H1 (cell line): ENCODE results near the gene ARMS2. TPM values are rescaled to one million over a fixed set of nuclear protein-coding genes. Genes with fewer than 3 reads are reported as not detected.
A peak's percentile ranks its signal among the peaks of the same experiment; 100 is the strongest.

Experiments used
- CTCF ChIA-PET: fragments of 300-600 bp; sonication (Branson Sonifier 250); formaldehyde crosslinking; loops from one replicate; lab custom pipeline; 2021; ENCODE audit not compliant: partially characterized antibody; lab: Charles Lee
- POLR2A ChIA-PET: fragments of 300-600 bp; sonication (Branson Sonifier 250); formaldehyde crosslinking; loops from one replicate; lab custom pipeline; 2021; ENCODE audit warnings: inconsistent platforms; ENCODE audit not compliant: partially characterized antibody; lab: Charles Lee
- DNase-seq, 2 experiments: peaks; one replicate each; pipeline versions ENCODE4 v3.0.0 to v3.0.0-alpha.2; 2010 to 2022; ENCODE audit warnings: low spot score in 2 of 2, low read depth in 1 of 2, mixed read lengths in 1 of 2
- FAIRE-seq: peaks from 2 replicates; lab custom pipeline; 2011; peaks lifted over from hg19 to GRCh38; lab: Jason Lieb, UNC
- H2AFZ ChIP-seq: 2 replicates; pipeline ENCODE4 v1.8.1; 2012; ENCODE audit warnings: low read length, inconsistent platforms
- H2AK5ac ChIP-seq: 2 replicates; pipeline ENCODE4 v1.6.1; 2013; ENCODE audit warnings: low read depth, low read length
- H2BK120ac ChIP-seq: replicated peaks from 2 replicates; pipeline ENCODE3; 2013; ENCODE audit warnings: low read depth, low read length, inconsistent platforms
- H2BK12ac ChIP-seq: 2 replicates; pipeline ENCODE4 v1.6.1; 2013; ENCODE audit warnings: low read depth, low read length
- H2BK15ac ChIP-seq: 2 replicates; pipeline ENCODE4 v1.6.1; 2013; ENCODE audit warnings: low read length
- H2BK20ac ChIP-seq: 2 replicates; pipeline ENCODE4 v1.6.1; 2013; ENCODE audit warnings: low read length
- H2BK5ac ChIP-seq: 2 replicates; pipeline ENCODE4 v1.6.1; 2013; ENCODE audit warnings: low read depth, low read length
- H3K14ac ChIP-seq: 2 replicates; pipeline ENCODE4 v1.6.1; 2013; ENCODE audit warnings: inconsistent platforms; ENCODE audit not compliant: insufficient read length
- H3K18ac ChIP-seq: 2 replicates; pipeline ENCODE4 v1.6.1; 2013; ENCODE audit warnings: low read length; ENCODE audit errors: extremely low read depth
- H3K23ac ChIP-seq: 2 replicates; pipeline ENCODE4 v1.6.1; 2013; ENCODE audit warnings: inconsistent platforms; ENCODE audit not compliant: insufficient read length
- H3K23me2 ChIP-seq: 2 replicates; pipeline ENCODE4 v1.6.1; 2013; ENCODE audit warnings: low read depth, low read length
- H3K27ac ChIP-seq: 2 replicates; pipeline ENCODE4 v1.6.1; 2011; ENCODE audit warnings: low read depth, low read length, inconsistent platforms
- H3K27me3 ChIP-seq, 4 experiments: replicated peaks in 1 of 4; 1 replicate in 1 of 4; 2 replicates in 3 of 4; pipeline versions ENCODE4 v1.6.1 to v1.8.1; 2011 to 2013; ENCODE audit warnings: low read length in 3 of 4, mild to moderate bottlenecking in 3 of 4, inconsistent platforms in 2 of 4, mixed read lengths in 2 of 4, moderate library complexity in 1 of 4; ENCODE audit not compliant: control insufficient read depth in 3 of 4, insufficient read depth in 3 of 4; ENCODE audit errors: extremely low read depth in 1 of 4
- H3K36me3 ChIP-seq, 4 experiments: 2 replicates each; pipeline versions ENCODE4 v1.6.1 to v1.8.1; 2011 to 2013; ENCODE audit warnings: mild to moderate bottlenecking in 4 of 4, low read length in 3 of 4, moderate library complexity in 2 of 4, control low read depth in 1 of 4, inconsistent platforms in 1 of 4; ENCODE audit not compliant: insufficient read depth in 4 of 4, control insufficient read depth in 2 of 4
- H3K4ac ChIP-seq: replicated peaks from 2 replicates; pipeline ENCODE3; 2013; ENCODE audit warnings: low read length, low read depth, mixed read lengths, inconsistent platforms; ENCODE audit not compliant: insufficient read length
- H3K4me1 ChIP-seq, 4 experiments: replicated peaks in 1 of 4; 1 replicate in 1 of 4; 2 replicates in 3 of 4; pipeline versions ENCODE4 v1.6.1 to v1.8.1; 2011 to 2013; ENCODE audit warnings: low read length in 3 of 4, inconsistent platforms in 2 of 4, mixed read lengths in 1 of 4; ENCODE audit not compliant: insufficient read depth in 4 of 4, control insufficient read depth in 3 of 4
- H3K4me2 ChIP-seq, 2 experiments: 2 replicates each; pipeline versions ENCODE4 v1.6.1 to v1.8.1; 2011 to 2013; ENCODE audit warnings: low read depth in 2 of 2, low read length in 2 of 2, control low read depth in 1 of 2, inconsistent platforms in 1 of 2, mild to moderate bottlenecking in 1 of 2; ENCODE audit not compliant: insufficient read depth in 1 of 2
- H3K4me3 ChIP-seq, 4 experiments: fragments of 200-600, 300-600 bp in 1 of 4; sonication (generic), shearing (Covaris generic), sonication (Bioruptor Twin) in 1 of 4; 2 replicates each; pipeline versions ENCODE4 v1.5.1 to v1.8.1; 2011 to 2016; ENCODE audit warnings: low read length in 4 of 4, low read depth in 3 of 4, control low read depth in 2 of 4, inconsistent platforms in 2 of 4, mild to moderate bottlenecking in 2 of 4, mixed read lengths in 1 of 4, moderate library complexity in 1 of 4; ENCODE audit not compliant: insufficient read depth in 2 of 4; ENCODE audit errors: extremely low read depth in 1 of 4
- H3K56ac ChIP-seq: replicated peaks from 2 replicates; pipeline ENCODE3; 2013; ENCODE audit warnings: low read depth, mild to moderate bottlenecking, mixed read lengths, low read length, inconsistent platforms; ENCODE audit not compliant: insufficient read length
- H3K79me1 ChIP-seq: 2 replicates; pipeline ENCODE4 v1.6.1; 2013; ENCODE audit warnings: low read depth, low read length, control low read depth
- H3K79me2 ChIP-seq, 2 experiments: 2 replicates each; pipeline versions ENCODE4 v1.6.1 to v1.8.1; 2012 to 2013; ENCODE audit warnings: low read length in 2 of 2, mild to moderate bottlenecking in 2 of 2, inconsistent platforms in 1 of 2; ENCODE audit not compliant: insufficient read depth in 2 of 2, control insufficient read depth in 1 of 2
- H3K9ac ChIP-seq, 4 experiments: replicated peaks in 1 of 4; 1 replicate in 1 of 4; 2 replicates in 3 of 4; pipeline versions ENCODE4 v1.6.1 to v1.8.1; 2011 to 2013; ENCODE audit warnings: low read depth in 3 of 4, low read length in 3 of 4, control low read depth in 2 of 4, mild to moderate bottlenecking in 2 of 4, moderate library complexity in 2 of 4, inconsistent platforms in 1 of 4; ENCODE audit errors: extremely low read depth in 1 of 4
- H3K9me3 ChIP-seq, 2 experiments: 2 replicates each; pipeline versions ENCODE4 v1.6.1 to v1.8.1; 2012 to 2013; ENCODE audit warnings: mild to moderate bottlenecking in 2 of 2, moderate library complexity in 2 of 2, control low read depth in 1 of 2, inconsistent platforms in 1 of 2, low read depth in 1 of 2, low read length in 1 of 2, mixed read lengths in 1 of 2; ENCODE audit not compliant: insufficient read depth in 2 of 2
- H4K20me1 ChIP-seq, 2 experiments: replicated peaks in 1 of 2; 2 replicates each; pipeline versions ENCODE3 to v1.8.1; 2011 to 2013; ENCODE audit warnings: inconsistent platforms in 2 of 2, low read length in 2 of 2, mild to moderate bottlenecking in 1 of 2; ENCODE audit not compliant: insufficient read depth in 2 of 2, control insufficient read depth in 1 of 2
- H4K5ac ChIP-seq: 2 replicates; pipeline ENCODE4 v1.6.1; 2013; ENCODE audit warnings: low read length, low read depth, mixed read lengths, inconsistent platforms; ENCODE audit not compliant: insufficient read length
- H4K8ac ChIP-seq: 2 replicates; pipeline ENCODE4 v1.8.0; 2013; ENCODE audit warnings: mild to moderate bottlenecking, moderate library complexity, low read length, inconsistent platforms; ENCODE audit not compliant: insufficient read depth; ENCODE audit errors: extremely low read depth
- H4K91ac ChIP-seq: replicated peaks from 2 replicates; pipeline ENCODE3; 2013; ENCODE audit warnings: low read length, mixed read lengths, inconsistent platforms; ENCODE audit not compliant: insufficient read length
- EZH2 ChIP-seq: fragments of 200-600 bp; sonication (generic); IDR thresholded peaks from 2 replicates; pipeline ENCODE4 v1.7.1; 2012; ENCODE audit warnings: low read depth, mild to moderate bottlenecking, moderate library complexity, low read length, inconsistent platforms; ENCODE audit not compliant: severe bottlenecking
- HDAC6 ChIP-seq: IDR thresholded peaks from one replicate; pipeline ENCODE4 v1.7.1; 2012; ENCODE audit warnings: low read depth, mild to moderate bottlenecking, inconsistent platforms, low read length, moderate library complexity
- RNF2 ChIP-seq: fragments of 200-900, 300-1000 bp; sonication (generic); IDR thresholded peaks from 2 replicates; pipeline ENCODE4 v1.7.1; 2016; ENCODE audit warnings: borderline replicate concordance, low read depth, mild to moderate bottlenecking, antibody characterized with exemption, low read length; ENCODE audit not compliant: poor library complexity, severe bottlenecking; ENCODE audit errors: missing control alignments
- SP1 ChIP-seq: IDR thresholded peaks from 2 replicates; pipeline ENCODE4 v1.6.1; 2011; ENCODE audit warnings: low read depth, low read length
- SUZ12 ChIP-seq: fragments of 200-600 bp; sonication (generic); IDR thresholded peaks from 2 replicates; pipeline ENCODE4 v1.6.1; 2012; ENCODE audit warnings: mild to moderate bottlenecking, inconsistent platforms, low read length, moderate library complexity, mixed read lengths
- WGBS, 2 experiments: shearing (Covaris generic) in 1 of 2; methylation state at CpG; one replicate each; pipeline versions ENCODE4 v1.1.6 to v1.1.7; 2013 to 2015; ENCODE audit warnings: low lambda C conversion rate in 2 of 2, mixed read lengths in 2 of 2, inconsistent platforms in 1 of 2, low coverage in 1 of 2, missing lambda C conversion rate in 1 of 2; ENCODE audit not compliant: insufficient replicate concordance in 2 of 2, insufficient coverage in 1 of 2, insufficient read length in 1 of 2; ENCODE audit errors: extremely low coverage in 1 of 2, missing lambda C conversion rate in 1 of 2; 5-methylcytosine and 5-hydroxymethylcytosine counted together
- polyA plus RNA-seq, 7 experiments: library from polyadenylated mRNA; depleted of rRNA in 3 of 7; stranded (reverse) in 5 of 7; unstranded in 2 of 7; fragments of >200 nt in 5 of 7; fragments of 200-250 nt in 2 of 7; gene quantifications; 1 replicate in 5 of 7; 2 replicates in 1 of 7; 4 replicates in 1 of 7; pipeline versions ENCODE4 v1.2.1 to v1.2.3, GENCODE V29; 2011 to 2013; ENCODE audit warnings: missing spikeins in 2 of 7, mixed read lengths in 2 of 7
- total RNA-seq: library from RNA; stranded (reverse); fragmentation: NEBNext Ultra II Directional; extraction: Animal tissue kit (Norgen Biotek cat#: 25700); gene quantifications from 2 replicates; pipeline ENCODE4 v1.2.1, GENCODE V29; 2021

Gene ARMS2
- total and polyA plus RNA-seq, 2 of the 8 experiments (the other 6 are each of a cell fraction or from before 2014, with no cell fraction given): not detected

- Histone ChIP-seq H4K20me1 (peaks cover 3 to 5% of the 10 kb centered on the region in 2 experiments), H3K36me3 (peaks cover 0 to 6% (median 0%) of the 10 kb centered on the region in 4 experiments; a peak in 1 of 8 replicates), H2BK120ac (no peak overlapping the region), H3K27me3 (peaks cover 25 to 47% (median 41%) of the 10 kb centered on the region in 4 experiments), H3K23ac (no peak overlapping the region), H3K4ac (no peak overlapping the region), H3K4me1 (peaks cover 0 to 20% (median 5%) of the 10 kb centered on the region in 4 experiments; a peak in 6 of 7 replicates), H2BK20ac (no peak overlapping the region), H3K56ac (no peak overlapping the region), H2BK5ac (no peak overlapping the region), H3K4me2 (peak overlapping the region; percentile 78 to 100), H3K79me2 (no peaks in the 10 kb centered on the region), H3K9me3 (no peaks in the 10 kb centered on the region), H3K23me2 (peaks cover 17% of the 10 kb centered on the region; the same call in 1 of the 2 replicates), H3K9ac (no peak overlapping the region), H4K8ac (no peak overlapping the region), H4K5ac (no peak overlapping the region), H2BK15ac (no peak overlapping the region), H3K4me3 (peak overlapping the region; percentile 44 to 67 (median 54)), H4K91ac (no peak overlapping the region), H3K18ac (no peak overlapping the region), H3K27ac (no peak overlapping the region), H3K14ac (no peak overlapping the region), H2AK5ac (no peak overlapping the region), H2AFZ (no peak overlapping the region), H2BK12ac (0 out of 2 replicates have a peak overlapping the region, but pooled peaks have one; percentile 27), H3K79me1 (no peaks in the 10 kb centered on the region)
- ChIA-PET POLR2A (no interaction called here), CTCF (interaction anchor here (0.8 to 1.1 kb wide), 3 partner anchors 11 to 164 kb away, joined by 3 read pairs; no protein-coding TSS in a partner anchor)
- no peak for FAIRE-seq
- DNase-seq: peak in 1 of 2 experiments; percentile 56
- 20% methylated on average over 46 of the region's 47 CpGs; no CpG with 5 or more reads in 1 of the 2 experiments for WGBS, 2 experiments
- TF ChIP-seq HDAC6: no peak
- no peak for TF ChIP-seq SP1
- TF ChIP-seq SUZ12: peak; percentile 98
- peak; percentile 50 for TF ChIP-seq RNF2
- TF ChIP-seq EZH2: peak; percentile 96
Observed at GRCh38 chr10:122462533-122463465, 8.3 kb downstream of the ARMS2 start.
